MG63 (cell line): ENCODE measurements around the gene FAM53A. TPM values are rescaled to one million over a fixed set of nuclear protein-coding genes. Genes with fewer than 3 reads are reported as not detected.
"Not testable (repeated sequence)": the region's sequence is repeated elsewhere in the genome, so short reads cannot be mapped to it uniquely, and the experiment has no call there.

Source experiments
- DNase-seq: peaks from one replicate; pipeline ENCODE4 v3.0.0-alpha.2; 2020
- H3K27me3 ChIP-seq: fragments of 250-450 bp; sonication (Bioruptor Pico); 2 replicates; pipeline ENCODE4 v1.5.1; 2020; ENCODE audit warnings: mild to moderate bottlenecking, moderate library complexity
- H3K36me3 ChIP-seq: fragments of 250-450 bp; sonication (Bioruptor Pico); 2 replicates; pipeline ENCODE4 v1.5.1; 2020; ENCODE audit warnings: mild to moderate bottlenecking, moderate library complexity
- H3K4me3 ChIP-seq: fragments of 250-450 bp; sonication (Bioruptor Pico); 2 replicates; pipeline ENCODE4 v1.5.1; 2020; ENCODE audit warnings: mild to moderate bottlenecking, moderate library complexity
- H3K9me3 ChIP-seq: fragments of 250-450 bp; sonication (Bioruptor Pico); 2 replicates; pipeline ENCODE4 v1.5.1; 2020; ENCODE audit warnings: mild to moderate bottlenecking, moderate library complexity
- total RNA-seq: library from RNA; depleted of rRNA; stranded (reverse); fragments of >200 nt; shearing (Covaris generic); gene quantifications from 2 replicates; pipeline ENCODE4 v1.2.3, GENCODE V29; 2014; ENCODE audit warnings: low replicate concordance

FAM53A gene
- total RNA-seq, 1 experiment from 2014 or later: 2.6 TPM

DNA sequence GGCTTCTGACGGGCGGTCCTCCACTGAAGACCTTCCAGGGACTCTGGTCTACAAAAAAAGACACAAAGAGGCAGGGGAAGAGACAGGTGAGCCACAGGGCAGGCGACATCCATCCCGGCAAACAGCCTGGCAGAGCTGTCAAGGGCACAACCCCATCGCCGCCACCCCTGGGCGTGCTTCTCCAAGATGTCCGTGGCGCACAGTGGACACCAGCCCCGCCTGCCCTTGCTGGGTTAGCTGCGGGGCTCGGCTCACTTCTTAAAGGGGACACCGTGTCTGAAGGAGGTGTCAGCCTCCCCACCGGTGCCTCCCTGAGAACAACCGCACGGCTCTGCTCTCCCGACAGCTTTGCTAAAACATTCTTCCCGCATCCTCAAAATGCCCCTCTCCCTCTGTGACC, 28.4 kb downstream of the FAM53A start:
- no peak overlapping the region for H3K4me3 ChIP-seq
- H3K36me3 ChIP-seq: no peaks in the 10 kb centered on the region
- DNase-seq: no peak
- no peaks in the 10 kb centered on the region for H3K27me3 ChIP-seq
- H3K9me3 ChIP-seq: no peaks in the 10 kb centered on the region

DNA sequence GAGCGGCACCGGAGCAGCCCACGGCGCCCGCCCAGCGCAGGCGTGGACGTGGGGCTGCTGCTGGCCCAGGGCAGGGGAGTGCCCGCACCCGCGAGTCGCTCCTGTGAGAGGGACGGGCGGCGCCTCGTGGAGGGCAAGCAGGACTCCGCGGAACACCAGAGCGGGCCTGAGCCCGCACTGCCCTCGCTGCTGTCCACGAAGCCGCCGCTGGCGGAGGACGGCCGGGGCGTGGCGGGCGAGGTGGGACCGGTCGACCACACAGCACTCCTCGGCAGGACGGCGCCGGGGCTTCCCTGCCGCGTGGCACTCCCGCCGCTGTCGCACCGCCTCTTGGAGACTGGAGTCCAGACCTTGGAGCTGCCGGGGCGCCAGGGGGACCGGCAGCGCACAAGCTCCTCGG, 29.0 kb downstream of the FAM53A start:
- Histone ChIP-seq H3K9me3 (no peaks in the 10 kb centered on the region), H3K36me3 (no peaks in the 10 kb centered on the region), H3K4me3 (no peak overlapping the region), H3K27me3 (no peaks in the 10 kb centered on the region)
- DNase-seq: no peak

DNA sequence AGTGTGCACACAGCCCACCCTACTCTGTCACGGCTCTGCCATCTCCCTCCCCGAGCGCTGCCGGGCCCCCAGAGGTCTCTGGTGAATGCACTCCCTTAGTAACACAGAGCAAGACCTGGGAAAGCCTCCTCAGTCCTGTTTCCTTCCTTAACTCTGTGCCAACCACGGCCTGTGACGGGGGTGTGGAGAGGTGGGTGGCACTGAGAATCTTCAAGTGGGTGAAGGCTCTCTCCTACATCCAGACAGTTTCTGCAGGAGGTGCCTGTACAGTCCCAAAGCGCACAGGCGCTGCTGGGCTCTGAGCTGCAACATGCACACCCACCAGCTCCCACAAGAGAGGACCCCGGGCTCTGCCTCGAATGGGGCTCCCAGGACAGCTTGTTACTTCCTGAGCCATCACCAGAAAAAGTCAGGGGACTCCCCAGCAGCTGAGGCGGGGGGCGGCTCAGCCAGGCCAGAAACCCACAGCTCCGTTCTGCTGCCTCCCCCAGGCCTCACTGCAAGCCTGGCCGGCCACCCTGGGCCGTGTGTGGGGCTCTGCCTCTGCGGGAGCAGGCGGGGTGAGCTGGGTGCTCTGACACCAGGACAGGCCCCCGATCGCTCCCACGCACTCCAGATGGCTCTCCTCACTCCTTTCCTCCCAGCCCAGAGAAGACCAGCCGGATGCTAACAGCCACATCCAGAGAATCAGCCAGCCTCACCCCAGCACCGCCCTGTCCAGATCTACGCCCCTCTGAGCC, 29.7 kb downstream of the FAM53A start:
- DNase-seq: no peak
- Histone ChIP-seq H3K9me3 (no peaks in the 10 kb centered on the region), H3K27me3 (no peaks in the 10 kb centered on the region), H3K4me3 (no peak overlapping the region), H3K36me3 (no peaks in the 10 kb centered on the region)

DNA sequence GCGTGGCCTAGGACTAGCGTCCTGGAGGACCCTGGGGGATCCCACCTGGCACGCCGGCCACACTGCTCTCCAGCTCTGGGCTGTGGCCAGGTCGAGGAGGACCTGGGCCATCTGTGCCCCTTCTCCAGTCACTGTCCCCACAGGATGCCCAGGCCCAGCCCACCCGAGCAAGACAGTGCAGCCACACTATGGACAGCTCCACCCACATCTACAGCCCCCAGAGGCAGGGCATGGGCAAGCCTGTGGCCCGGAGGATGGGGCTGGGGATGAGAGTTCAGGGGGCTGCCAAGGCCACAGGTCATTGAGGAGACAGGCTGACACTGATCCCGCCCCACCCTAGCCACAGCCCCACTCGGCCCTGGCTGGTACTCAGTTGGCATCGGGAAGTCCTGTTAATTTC, 30.3 kb downstream of the FAM53A start:
- no peaks in the 10 kb centered on the region for H3K27me3 ChIP-seq
- DNase-seq: no peak
- no peaks in the 10 kb centered on the region for H3K9me3 ChIP-seq
- no peaks in the 10 kb centered on the region for H3K36me3 ChIP-seq
- H3K4me3 ChIP-seq: no peak overlapping the region

DNA sequence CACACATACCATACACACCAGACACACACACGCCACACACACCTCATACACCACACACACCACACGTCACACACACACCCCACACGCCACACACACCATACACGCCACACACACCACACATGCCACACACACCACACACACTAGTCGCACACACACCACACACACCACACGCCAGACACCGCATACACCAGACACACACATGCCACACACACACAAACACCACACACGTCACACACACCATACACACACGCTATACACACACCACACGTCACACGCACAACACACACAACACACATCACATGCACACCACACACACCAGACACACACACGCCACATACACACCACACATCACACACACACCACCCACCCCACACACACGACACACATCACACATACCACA, 32.0 kb downstream of the FAM53A start:
- no peaks in the 10 kb centered on the region for H3K27me3 ChIP-seq
- H3K4me3 ChIP-seq: no peak overlapping the region
- H3K9me3 ChIP-seq: no peaks in the 10 kb centered on the region
- no peak for DNase-seq
- no peaks in the 10 kb centered on the region for H3K36me3 ChIP-seq

DNA sequence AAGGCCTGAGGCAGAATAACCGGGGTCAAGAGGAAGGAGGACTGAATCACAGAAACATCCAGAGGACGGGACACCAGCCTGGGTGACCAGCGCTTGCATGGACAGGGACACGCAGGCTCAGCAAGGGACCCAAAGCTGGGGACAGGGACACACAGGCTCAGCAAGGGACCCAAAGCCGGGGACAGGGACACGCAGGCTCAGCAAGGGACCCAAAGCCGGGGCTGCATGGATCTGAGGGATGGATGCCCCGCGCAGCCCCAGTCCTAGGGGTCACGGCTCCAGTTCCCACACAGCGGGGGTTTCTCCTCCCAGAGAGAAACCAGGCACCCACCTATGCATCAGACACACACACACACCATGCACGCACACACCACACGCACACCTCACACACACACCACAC, 32.5 kb downstream of the FAM53A start:
- DNase-seq: no peak
- H3K4me3 ChIP-seq: no peak overlapping the region

DNA sequence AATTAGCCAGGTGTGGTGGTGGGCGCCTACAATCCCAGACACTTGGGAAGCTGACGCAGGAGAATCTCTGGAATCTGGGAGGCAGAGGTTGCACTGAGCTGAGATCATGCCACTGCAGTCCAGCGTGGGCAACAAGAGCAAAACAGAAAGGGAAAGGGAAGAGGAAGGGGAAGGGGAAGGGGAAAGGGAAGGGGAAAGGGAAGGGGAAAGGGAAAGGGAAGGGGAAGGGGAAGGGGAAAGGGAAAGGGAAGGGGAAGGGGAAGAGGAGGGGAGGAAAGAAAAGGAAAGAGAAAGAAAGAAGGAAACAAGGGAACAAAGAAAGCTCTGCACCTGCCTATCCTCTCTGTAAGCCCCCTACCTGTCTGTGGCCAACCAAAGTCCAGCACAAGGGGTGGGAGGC, 35.2 kb downstream of the FAM53A start:
- Histone ChIP-seq H3K36me3 (no peaks in the 10 kb centered on the region), H3K4me3 (no peak overlapping the region), H3K9me3 (no peaks in the 10 kb centered on the region), H3K27me3 (no peaks in the 10 kb centered on the region)
- DNase-seq: no peak

More for the DNA sequence above, 32.5 kb downstream of the FAM53A start:
- no peaks in the 10 kb centered on the region for H3K36me3 ChIP-seq
- no peaks in the 10 kb centered on the region for H3K9me3 ChIP-seq
- no peaks in the 10 kb centered on the region for H3K27me3 ChIP-seq

DNA sequence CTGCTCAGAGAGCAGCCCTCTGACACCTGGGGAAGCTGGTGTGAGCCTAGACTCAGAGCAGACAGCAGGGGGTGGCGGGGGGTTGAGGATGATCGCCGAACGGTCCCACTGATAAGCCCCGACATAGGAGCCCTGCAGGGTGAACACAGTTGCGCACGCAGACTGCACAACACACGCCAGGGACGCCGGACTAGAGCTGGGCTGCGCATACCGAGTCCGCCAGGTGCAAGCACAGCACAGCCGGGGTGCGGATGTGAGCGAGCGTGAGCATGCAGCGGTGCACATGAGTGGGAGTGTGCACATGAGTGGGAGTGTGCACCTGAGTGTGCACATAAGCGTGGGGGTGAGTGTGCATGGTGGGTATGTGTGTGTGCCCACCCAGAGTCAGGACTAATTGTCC, 36.7 kb downstream of the FAM53A start:
- Histone ChIP-seq H3K9me3 (no peaks in the 10 kb centered on the region), H3K4me3 (no peak overlapping the region), H3K36me3 (no peaks in the 10 kb centered on the region), H3K27me3 (no peaks in the 10 kb centered on the region)
- no peak for DNase-seq

DNA sequence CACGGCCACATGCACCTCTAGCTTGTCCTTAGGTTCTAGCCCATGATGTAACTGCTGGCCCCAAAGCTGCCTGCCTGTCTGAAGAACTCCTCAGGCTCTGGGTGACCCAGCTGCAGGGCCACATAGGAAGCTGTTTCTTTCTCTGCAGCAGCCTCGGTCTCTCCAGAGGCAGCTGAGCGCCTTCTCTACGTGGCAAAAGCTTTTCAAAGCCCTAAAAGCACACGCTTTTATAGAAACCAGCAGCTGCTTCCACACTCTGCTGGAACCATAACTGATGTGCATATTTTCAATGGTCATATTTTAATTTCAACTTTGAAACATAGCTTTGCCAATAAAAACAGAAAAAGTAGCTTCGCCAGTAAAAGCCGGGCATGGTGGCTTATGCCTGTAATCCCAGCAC, 37.4 kb downstream of the FAM53A start:
- Histone ChIP-seq H3K27me3 (no peaks in the 10 kb centered on the region), H3K4me3 (no peak overlapping the region), H3K36me3 (no peaks in the 10 kb centered on the region), H3K9me3 (no peaks in the 10 kb centered on the region)
- DNase-seq: no peak

DNA sequence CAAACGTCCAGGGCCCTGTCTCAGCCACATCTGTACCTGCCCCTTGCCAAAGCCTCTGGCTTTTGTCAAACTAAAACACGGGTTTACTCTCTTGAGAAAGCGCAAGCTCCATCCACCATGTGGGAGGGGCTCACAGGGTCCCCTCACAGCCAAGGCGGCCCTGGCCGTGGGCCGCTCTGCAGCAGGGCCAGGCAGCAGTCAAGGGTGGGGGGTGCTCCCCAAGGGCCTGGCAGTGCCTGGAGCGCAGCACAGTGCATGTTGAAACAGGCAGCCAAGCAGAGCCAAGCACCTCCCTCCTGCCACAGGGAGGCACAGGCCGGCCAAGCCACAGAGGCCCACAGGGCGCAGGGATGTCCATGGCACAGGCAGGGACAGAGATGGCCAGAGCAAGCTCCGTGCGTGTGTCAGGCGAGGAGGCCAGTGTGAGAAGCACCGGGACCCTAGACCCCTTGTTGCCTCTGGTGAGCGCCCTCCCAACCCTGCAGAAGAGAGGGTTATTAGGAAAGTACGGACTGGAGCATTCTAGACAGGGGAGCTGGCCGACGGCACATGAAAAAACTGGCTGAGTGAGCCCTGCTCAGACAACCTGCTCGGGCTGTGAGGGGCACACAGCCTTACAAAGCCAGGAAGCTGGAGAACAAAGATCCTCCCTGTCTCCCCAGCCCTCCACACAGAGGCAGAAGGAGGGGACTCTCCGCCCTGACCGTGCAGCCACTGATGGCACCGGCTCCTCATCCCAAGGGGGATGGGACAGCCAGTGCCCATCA, 39.0 kb downstream of the FAM53A start:
- Histone ChIP-seq H3K27me3 (no peaks in the 10 kb centered on the region), H3K9me3 (no peaks in the 10 kb centered on the region), H3K4me3 (no peak overlapping the region), H3K36me3 (no peaks in the 10 kb centered on the region)
- no peak for DNase-seq

DNA sequence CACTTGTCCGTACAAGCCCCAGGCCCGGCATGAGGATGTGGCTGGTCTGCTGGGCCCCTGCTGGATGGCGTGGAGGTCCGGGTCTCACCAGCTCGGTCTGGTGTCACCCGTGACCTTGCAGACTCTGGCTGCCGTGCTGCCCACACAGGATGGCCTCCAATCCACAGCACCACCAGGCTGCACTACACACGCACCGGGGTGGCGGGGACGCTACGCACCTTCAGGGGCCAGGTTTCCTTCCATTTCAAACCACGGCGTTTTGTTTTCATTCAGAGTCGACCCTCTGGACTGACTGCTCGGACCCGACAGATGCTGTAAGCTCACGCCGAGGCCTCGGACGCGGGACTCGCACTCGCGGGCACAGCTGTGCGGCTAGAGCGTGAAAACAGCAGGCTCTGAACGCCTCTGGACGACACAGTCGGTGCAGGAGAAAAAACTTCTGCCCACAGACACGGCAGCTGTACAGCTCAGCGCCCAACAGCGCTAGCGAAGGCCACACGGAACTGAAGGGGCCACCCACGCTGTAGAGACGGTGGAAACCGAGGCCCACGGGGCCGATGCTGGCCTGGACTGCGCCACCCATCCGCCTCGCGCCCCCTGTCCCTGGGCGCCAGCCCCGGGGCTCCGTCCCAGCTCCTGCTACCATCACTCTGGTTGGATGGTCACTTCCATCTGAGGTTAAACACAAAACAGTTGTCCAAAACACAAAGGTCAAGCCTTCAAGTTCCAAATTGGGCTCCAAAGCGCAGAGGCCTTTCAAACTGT, 40.0 kb downstream of the FAM53A start:
- no peak overlapping the region for H3K4me3 ChIP-seq
- H3K9me3 ChIP-seq: no peaks in the 10 kb centered on the region
- no peaks in the 10 kb centered on the region for H3K36me3 ChIP-seq
- H3K27me3 ChIP-seq: no peaks in the 10 kb centered on the region
- DNase-seq: no peak

DNA sequence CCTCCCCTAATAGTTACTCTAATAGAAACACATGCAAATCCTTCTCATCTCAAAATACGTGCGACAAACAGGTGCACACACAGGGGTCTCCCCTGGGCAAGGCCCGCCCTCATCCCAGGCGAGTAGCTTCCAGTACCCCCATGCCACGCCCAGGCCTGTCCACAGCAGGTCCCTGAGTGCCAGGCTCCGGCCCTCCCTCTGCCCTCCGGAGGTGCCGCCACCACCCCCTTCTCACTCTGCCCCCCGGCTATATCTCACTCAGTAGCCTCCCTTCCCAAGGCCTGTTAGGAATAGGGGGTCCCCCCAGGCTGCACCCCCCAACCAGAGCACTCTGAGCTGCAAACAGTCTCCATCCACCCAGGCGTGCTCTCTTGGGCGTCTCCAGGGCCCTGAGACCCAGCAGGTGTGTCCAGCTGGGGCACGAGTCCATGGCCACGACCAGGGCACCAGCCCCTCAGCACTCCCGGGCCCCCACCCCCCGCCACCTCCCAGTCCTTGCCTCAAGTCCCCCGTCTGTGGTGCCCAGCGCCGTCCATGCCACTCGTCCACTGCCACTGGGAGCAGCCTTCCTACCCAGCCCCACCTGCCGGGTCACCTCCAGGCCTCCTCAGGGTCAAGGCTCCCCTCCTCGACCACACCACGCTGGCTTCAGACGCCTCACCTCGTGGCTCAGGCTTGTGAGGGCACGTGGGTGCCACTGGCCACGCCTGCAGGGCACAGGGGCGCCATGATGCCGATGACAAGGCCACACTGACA, 41.7 kb downstream of the FAM53A start:
- no peaks in the 10 kb centered on the region for H3K36me3 ChIP-seq
- H3K9me3 ChIP-seq: no peaks in the 10 kb centered on the region
- H3K4me3 ChIP-seq: no peak overlapping the region
- no peaks in the 10 kb centered on the region for H3K27me3 ChIP-seq
- DNase-seq: no peak

DNA sequence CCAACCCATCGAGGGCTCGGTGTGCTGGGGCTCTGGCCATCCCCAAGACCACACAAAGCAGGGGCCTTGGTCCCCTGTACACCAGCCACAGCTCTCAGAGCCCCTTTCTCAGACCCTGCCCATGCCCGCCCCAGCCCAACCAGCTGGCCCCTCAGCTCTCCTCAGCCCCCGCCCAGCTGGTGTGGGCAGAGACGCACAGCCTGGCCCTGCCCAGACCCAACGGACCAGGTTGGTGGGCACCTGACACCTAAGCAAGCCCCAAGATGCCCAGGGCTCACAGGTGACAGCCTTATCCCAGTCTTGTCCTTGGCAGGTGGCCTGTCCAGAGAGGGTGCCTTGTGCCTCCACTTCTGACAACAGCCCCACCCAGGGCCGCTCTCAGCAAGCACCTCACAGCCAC, 42.4 kb downstream of the FAM53A start:
- no peaks in the 10 kb centered on the region for H3K9me3 ChIP-seq
- no peak overlapping the region for H3K4me3 ChIP-seq
- H3K27me3 ChIP-seq: no peaks in the 10 kb centered on the region
- H3K36me3 ChIP-seq: no peaks in the 10 kb centered on the region
- no peak for DNase-seq

DNA sequence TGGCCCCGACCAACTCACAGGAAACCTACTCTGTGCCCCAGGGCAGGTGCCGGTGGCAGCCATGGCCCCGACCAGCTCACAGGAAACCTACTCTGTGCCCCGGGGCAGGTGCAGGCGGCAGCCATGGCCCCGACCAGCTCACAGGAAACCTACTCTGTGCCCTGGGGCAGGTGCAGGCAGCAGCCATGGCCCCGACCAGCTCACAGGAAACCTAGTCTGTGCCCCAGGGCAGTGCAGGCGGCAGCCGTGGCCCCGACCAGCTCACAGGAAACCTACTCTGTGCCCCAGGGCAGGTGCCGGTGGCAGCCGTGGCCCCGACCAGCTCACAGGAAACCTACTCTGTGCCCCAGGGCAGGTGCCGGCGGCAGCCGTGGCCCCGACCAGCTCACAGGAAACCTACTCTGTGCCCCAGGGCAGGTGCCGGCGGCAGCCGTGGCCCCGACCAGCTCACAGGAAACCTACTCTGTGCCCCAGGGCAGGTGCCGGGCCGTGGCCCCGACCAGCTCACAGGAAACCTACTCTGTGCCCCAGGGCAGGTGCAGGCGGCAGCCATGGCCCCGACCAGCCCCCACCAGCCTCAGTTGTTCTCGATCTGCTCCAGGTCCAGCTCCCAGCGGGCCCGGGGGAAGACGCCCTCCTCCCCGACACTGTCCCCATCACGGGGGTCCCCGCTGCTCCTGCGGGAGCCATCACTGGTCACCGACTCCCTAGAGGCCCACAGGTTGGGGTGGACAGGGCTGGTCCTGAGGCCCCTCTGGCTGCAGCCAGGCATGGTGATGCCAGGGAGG, 43.2 kb downstream of the FAM53A start:
- not testable (repeated sequence) for DNase-seq, H3K27me3 ChIP-seq

DNA sequence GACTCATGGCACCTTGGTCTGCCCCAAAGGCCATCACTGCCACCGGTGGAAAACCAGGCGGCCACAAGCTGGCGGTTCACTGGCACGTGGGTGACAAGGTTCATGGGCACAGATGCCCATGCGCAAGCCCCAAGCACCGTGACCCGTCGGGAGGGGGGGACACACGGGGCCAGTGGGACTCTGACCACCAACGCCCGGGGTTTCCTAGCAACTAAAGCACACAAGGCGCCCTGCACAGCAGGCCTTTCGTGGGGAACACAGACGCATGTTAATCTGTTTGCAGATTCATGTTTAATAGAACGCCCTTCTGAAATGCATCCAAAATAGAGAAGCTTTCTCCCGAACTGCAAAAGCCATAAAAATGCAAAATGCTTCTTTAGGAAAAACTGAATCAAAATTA, 43.9 kb downstream of the FAM53A start:
- DNase-seq: no peak
- H3K4me3 ChIP-seq: no peak overlapping the region
- H3K27me3 ChIP-seq: no peaks in the 10 kb centered on the region
- no peaks in the 10 kb centered on the region for H3K36me3 ChIP-seq
- H3K9me3 ChIP-seq: no peaks in the 10 kb centered on the region

More for the DNA sequence above, 43.2 kb downstream of the FAM53A start:
- not testable (repeated sequence) for H3K36me3 ChIP-seq, H3K4me3 ChIP-seq, H3K9me3 ChIP-seq

DNA sequence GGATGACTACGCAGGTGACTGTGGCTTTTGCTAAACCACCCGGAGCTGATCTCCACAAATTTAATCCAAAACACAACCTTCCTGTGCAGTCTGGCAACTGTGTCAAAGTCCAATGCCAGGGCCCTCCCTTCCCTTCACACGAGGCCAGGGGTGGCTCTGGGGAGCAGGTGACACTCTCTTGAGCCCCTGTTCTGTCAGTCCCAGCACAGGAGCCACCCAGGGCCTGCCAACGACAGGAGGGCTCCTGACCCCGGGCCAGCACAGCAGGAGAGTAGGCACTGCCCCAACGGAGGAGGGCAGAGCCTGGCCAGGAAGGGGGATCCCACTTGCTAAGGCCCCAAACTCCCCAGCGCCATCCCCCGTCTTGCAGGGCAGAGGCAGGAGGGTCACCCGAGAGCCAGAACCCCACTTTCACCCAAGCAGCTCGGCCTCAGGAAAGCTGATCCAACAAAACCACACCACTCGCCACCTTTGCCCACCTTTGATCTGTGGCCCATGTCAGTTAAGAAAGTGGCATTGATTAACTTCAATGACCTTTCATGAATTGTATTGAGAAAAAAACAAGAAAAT, 44.7 kb downstream of the FAM53A start:
- Histone ChIP-seq H3K36me3 (no peaks in the 10 kb centered on the region), H3K4me3 (no peak overlapping the region), H3K27me3 (no peaks in the 10 kb centered on the region), H3K9me3 (no peaks in the 10 kb centered on the region)
- no peak for DNase-seq
